Activated CD4-positive, CD25-positive, alpha-beta regulatory T cell (primary cell): ENCODE results near the gene ALDH2.
A peak's percentile ranks its signal among the peaks of the same experiment; 100 is the strongest.
"Not testable (repeated sequence)": the region's sequence is repeated elsewhere in the genome, so short reads cannot be mapped to it uniquely, and the experiment has no call there.

Source experiments
- DNase-seq, 4 experiments: peaks; one replicate each; lab custom pipeline; 2025; lab: John Stamatoyannopoulos, UW

ALDH2 gene

GRCh38 chr12:111789779-111790178, 23.0 kb downstream of the ALDH2 start:
- DNase-seq, result no peak

- DNase-seq, result no peak
Observed at GRCh38 chr12:111791507-111791906, 24.8 kb downstream of the ALDH2 start.

DNA sequence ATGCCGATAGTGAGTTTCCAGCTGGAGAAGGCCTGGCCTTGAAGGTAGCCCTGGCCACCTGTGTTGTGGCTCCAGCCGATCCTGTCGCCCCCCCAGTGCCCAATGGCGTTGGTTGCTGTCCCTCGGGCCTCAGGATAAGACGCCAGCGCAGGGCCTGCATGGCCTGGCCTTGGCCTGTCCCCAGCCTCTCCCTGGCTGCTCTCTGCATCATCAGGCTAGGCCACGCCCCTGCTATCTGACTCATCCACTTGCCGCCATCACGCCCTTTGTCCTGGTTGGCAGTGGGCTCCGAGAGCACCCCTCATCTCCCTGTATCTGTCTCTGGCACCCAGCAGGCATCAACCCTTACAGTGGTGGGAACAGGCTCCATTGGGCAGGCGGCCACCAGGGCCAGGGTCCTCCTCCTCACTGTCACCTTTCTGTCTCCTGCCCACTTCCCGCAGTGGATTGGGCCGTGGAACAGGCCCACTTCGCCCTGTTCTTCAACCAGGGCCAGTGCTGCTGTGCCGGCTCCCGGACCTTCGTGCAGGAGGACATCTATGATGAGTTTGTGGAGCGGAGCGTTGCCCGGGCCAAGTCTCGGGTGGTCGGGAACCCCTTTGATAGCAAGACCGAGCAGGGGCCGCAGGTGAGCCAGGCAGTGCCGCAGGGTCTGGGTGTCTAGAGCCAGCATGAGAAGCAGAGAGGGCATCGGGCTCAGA, 25.6 kb downstream of the ALDH2 start:
- DNase-seq, result no peak

GRCh38 chr12:111792856-111793235, 26.1 kb downstream of the ALDH2 start:
- no peak for DNase-seq

- DNase-seq, result no peak
Observed at GRCh38 chr12:111798182-111798581, 31.4 kb downstream of the ALDH2 start.

DNA sequence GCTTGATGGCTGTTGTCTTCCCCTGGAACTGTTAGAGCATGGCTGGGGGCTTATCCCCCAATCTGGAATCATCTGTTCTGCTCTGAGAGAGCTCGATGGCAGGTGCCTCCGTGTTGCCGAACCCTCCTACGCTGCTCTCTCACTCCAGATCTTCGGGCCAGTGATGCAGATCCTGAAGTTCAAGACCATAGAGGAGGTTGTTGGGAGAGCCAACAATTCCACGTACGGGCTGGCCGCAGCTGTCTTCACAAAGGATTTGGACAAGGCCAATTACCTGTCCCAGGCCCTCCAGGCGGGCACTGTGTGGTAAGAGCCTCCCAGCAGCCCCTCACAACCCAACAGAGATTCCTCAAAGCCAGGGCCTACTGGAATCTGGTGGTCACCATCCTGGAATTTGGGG, 33.0 kb downstream of the ALDH2 start:
- no peak for DNase-seq

DNA sequence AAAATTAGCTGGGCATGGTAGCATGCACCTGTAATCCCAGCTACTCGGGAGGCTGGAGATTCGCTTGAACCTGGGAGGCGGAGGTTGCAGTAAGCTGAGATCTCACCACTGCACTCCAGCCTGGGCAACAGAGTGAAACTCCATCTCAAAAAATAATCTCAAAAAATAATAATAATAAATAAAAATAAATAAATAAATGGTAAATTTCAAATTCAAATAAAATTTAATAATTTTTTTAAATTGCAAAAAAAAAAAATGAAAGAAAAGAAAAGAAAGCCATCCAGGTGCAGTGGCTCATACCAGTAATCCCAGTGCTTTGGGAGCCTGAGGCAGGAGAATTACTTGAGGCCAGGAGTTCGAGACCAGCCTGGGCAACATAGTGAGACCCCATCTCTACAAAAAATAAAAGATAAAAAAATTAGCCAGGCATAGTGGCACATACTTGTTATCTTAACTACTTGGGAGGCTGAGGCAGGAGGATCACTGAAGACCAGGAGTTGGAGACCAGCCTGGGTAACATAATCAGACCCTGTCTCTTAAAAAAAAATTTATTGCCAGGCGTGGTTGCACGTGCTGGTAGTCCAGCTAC, 36.4 kb downstream of the ALDH2 start:
- DNase-seq, result no peak

- DNase-seq, result no peak
Observed at GRCh38 chr12:111803851-111804250, 37.1 kb downstream of the ALDH2 start.

GRCh38 chr12:111806304-111806703, 39.6 kb downstream of the ALDH2 start:
- DNase-seq, result no peak

GRCh38 chr12:111807232-111807631, 40.5 kb downstream of the ALDH2 start:
- DNase-seq, result no peak

GRCh38 chr12:111812881-111813741, 46.4 kb downstream of the ALDH2 start:
- DNase-seq, result peak; percentile 8 to 32 (median 24)

GRCh38 chr12:111816065-111816615, 49.4 kb downstream of the ALDH2 start:
- DNase-seq, result no peak

DNA sequence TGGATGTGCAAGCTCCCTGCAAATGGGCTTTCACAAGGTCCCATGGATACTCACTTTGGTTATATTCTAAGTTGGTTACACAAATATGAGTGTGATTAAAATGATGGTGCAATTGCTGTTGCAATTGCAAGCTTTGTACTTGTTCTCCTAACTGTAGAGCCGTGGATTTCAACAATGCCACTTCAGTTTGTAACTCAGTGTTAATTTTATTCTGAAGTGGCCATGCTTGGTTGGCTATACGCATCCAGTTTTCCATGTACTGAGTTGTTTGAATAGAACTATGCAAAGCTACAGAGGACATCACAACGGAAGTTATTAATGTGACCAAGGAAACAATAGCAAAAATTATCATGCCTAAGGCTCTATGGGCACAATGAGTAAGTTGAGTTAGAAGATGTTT, 50.2 kb downstream of the ALDH2 start:
- DNase-seq, result not testable (repeated sequence)

GRCh38 chr12:111818340-111818739, 51.6 kb downstream of the ALDH2 start:
- DNase-seq, result no peak

DNA sequence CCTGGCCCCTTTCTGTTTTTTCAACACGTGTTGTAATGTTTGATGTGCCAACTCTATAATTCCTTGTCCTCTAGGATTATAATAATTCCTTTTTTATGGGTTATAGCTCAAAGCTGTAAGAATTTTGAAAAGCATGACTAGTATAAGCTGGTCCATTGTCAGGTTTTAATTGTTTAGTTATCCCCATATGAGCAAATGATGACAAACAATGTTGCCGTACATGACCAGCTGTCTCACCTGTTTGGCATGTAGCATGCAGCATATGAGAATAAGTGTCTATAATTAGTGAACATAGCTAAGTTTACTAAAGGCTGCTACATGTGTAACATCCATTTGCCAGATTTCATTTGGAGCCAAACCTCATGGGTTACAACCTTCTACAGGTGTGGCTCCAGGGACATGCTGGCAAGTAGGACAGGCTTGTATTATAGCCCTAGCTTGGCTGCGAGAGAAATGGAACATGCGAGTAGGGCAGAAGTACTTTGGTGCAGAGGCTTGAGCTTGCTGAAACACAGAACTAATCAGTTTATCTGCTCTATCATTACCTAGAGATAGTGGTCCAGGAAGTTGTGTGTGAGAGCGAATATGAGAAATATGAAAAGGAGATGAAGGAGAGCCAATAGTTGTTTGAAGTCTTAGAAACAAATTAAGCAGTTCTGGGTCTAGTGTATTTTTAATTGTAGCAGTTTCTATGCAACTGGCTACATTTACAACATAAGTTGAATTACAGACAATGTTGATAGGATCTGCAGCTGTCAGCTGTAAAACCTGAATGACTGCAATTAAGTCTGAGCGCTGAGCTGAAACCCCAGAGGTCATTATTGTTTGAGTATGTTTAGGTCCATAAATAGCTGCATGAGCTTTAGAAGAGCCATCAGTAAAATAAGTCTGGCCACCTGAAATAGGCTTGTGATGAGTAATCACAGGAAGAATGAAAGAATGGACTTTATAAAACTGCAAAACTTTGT, 52.7 kb downstream of the ALDH2 start:
- no peak for DNase-seq

GRCh38 chr12:111820828-111821227, 54.1 kb downstream of the ALDH2 start:
- not testable (repeated sequence) for DNase-seq

GRCh38 chr12:111822886-111823285, 56.2 kb downstream of the ALDH2 start:
- no peak for DNase-seq

- no peak for DNase-seq
Observed at GRCh38 chr12:111823891-111824290, 57.2 kb downstream of the ALDH2 start.

DNA sequence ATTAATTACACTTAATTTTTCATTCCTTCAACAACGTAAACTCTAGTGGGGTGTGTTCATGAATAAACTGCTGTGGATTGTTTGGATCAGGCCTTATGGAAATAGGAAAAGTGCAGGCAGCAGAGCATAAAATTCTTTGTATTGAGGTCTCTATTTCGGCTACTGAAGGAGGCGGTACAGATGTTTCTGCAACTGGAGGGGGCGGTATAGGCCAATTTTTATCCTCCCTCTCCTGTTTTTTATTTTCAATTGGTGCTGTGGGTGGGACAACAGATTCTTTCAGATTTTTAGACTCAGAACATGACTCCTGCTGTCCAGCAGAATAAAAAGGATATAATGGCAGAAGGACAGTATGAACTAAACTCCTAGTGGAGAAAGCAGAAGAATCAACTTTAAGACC, 57.6 kb downstream of the ALDH2 start:
- DNase-seq, result not testable (repeated sequence)

- no peak for DNase-seq
Observed at GRCh38 chr12:111825509-111825908, 58.8 kb downstream of the ALDH2 start.

- DNase-seq, result no peak
Observed at GRCh38 chr12:111826316-111826715, 59.6 kb downstream of the ALDH2 start.
